ENCODE data around the gene DHRS12.

Gene DHRS12

DNA sequence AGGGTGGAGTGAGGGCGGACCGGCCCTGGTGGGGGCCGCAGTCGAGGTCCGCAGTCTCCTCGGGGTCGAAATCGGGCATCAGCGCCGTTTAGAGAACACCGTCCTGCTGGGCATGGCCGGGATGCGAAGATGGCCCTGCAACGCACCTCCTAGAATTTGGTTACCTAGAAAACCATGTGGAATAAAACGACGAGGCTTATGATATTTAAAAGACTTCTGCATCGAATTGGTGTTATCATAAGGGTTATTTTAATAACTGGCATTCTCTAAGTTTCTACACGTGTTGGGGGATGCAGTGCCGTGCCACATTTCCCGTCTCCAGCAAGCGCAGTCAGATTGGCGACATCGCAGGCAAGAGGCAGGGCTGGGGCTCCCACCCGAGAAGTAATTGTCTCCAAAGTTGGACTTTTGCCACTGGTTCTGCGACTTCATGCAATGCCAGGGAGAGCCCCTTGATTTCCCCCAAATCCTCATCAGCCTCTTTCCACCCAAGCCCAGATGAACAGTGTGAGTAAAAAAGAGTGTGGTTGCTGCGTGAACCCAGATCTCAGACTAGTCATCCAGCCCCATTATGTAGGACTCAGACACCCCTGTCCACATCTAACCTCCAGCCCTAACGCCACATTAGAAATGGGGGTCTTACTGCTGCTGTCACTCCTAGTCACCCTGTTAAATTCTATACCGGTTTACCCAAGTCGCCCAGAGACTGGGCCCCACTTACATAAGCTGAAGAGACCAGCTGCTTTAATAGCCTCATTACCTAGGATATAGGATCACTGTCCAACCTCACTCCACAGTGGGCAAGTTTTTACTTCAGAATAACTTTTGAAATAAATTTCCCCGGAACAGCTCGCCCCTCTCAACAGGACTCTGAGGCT lies 571 bp upstream of the DHRS12 start:
- DNase-seq (ENCODE audit: insufficient read length) (no peak), FAIRE-seq (peak; percentile 72)

DNA sequence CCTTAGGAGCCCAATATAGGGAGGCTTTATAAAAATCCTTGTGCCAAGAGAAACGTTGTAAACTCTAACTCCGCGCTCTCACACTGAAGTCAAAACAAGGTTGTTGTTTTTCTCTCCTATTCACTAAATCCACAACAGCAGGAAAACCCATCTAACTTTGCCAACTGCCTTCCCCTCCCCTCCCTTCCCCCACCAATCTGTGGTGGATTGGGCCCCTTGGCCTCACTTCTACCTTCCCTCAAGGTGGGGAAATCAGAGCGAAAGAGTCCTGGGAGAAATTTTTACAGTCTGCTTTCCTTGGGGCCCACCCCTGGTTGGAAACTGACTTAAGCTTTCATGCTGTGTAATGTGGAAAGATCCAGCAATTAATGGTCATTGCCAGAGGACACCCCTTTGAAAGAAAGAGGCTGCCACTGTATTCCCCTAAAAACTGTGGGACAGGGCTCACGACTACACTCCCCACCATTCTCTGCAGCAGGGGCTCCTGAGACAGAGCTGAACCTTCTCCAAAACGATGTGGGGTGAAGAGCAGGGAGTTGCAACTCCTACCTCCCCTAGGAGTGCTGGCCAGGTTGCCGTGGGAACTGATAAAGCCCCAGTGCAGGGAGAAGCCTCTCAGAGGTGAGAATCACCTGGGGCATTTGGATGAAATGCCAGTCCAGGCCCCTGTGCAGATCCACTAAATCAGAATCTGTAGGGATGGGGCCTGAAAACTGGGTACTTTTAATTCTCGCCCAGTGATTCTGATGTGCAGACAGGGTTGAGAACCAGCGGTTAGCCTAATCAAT lies 1.1 kb downstream of the DHRS12 start:
- TF ChIP-seq POLR2A (IDR thresholded peaks at IDR 0.05; ENCODE audit: low read depth, low read length), result no peak
- no peak for TF ChIP-seq POLR2AphosphoS5 (IDR thresholded peaks at IDR 0.05; ENCODE audit: low read depth, low read length)
- TF ChIP-seq TAF1 (IDR thresholded peaks at IDR 0.05; ENCODE audit: borderline replicate concordance, low read depth, low read length), result no peak
- DNase-seq (ENCODE audit: insufficient read length) (no peak), FAIRE-seq (peak; percentile 51)

More for the DNA sequence above, 571 bp upstream of the DHRS12 start:
- TF ChIP-seq TAF1 (IDR thresholded peaks at IDR 0.05; ENCODE audit: borderline replicate concordance, low read depth, low read length), result no peak
- no peak for TF ChIP-seq POLR2AphosphoS5 (IDR thresholded peaks at IDR 0.05; ENCODE audit: low read depth, low read length)
- TF ChIP-seq POLR2A (IDR thresholded peaks at IDR 0.05; ENCODE audit: low read depth, low read length), result no peak

DNA sequence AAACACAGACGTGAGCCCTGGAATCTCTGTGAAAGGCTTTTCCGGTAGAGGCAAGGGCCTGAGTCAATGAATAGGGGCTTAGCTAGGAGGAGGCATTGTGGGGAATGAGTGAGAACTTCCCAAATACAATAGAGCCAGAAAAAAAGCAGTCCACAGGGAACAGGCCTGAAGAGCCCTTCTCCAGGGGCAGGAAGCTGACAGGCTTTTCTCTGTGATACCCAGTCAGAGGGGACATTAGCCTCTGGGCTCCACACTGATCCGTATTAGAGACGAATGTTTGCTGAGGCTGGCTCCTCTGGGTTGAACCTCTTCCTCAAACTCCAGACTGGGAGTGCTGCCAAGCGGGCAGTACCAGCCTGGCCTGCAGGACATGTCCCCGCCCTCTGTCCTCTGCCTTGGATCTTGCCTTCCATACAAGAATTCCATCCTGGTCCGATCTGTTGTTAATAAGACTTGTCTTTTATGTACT lies 2.3 kb downstream of the DHRS12 start:
- no peak for TF ChIP-seq POLR2A (IDR thresholded peaks at IDR 0.05; ENCODE audit: low read depth, low read length)
- TF ChIP-seq TAF1 (IDR thresholded peaks at IDR 0.05; ENCODE audit: borderline replicate concordance, low read depth, low read length), result no peak
- FAIRE-seq (no peak), DNase-seq (ENCODE audit: insufficient read length) (no peak)

DNA sequence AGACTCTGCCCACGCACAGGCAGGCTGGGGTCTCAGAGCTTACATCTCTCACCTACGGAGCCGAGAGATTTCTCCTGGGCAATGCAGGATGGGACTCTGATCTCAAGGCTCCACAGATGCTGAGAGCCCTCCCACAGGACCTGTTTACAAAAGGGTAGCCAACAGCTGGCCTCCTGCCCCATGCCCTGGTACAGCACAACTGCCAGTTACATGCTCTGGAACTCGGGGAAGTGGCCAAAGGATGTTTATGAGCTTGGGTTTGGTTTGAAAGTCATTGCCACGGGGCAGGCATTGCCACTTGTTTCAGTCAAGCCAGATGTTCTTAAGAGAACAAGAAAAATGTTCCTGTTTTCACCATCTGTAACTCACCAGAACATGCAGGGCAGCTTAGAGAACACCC lies 3.5 kb downstream of the DHRS12 start:
- DNase-seq (ENCODE audit: insufficient read length) (no peak), FAIRE-seq (no peak)
- TF ChIP-seq POLR2AphosphoS5 (IDR thresholded peaks at IDR 0.05; ENCODE audit: low read depth, low read length), result no peak
- no peak for TF ChIP-seq TAF1 (IDR thresholded peaks at IDR 0.05; ENCODE audit: borderline replicate concordance, low read depth, low read length)
- TF ChIP-seq POLR2A (IDR thresholded peaks at IDR 0.05; ENCODE audit: low read depth, low read length), result no peak

DNA sequence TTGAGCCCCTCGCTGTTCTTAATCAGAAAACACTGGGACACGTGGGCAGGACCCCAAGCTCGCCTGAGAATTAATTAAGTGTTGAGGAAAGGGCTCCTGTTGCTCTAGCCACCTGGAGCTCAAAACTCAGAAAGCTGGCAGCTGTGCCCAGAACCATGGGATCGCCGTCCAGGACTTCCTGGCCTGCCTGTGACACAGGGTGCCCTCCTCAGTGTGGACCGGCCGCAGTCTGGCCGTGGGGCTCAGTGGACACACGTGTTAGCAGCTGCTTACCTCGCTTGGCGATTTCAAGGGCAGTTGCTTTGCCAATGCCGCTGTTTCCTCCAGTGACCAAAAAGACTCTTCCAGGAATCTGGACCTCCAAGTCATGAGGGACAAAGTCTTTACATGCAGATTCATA lies 4.7 kb downstream of the DHRS12 start:
- DNase-seq (ENCODE audit: insufficient read length) (no peak), FAIRE-seq (no peak)
- TF ChIP-seq POLR2A (IDR thresholded peaks at IDR 0.05; ENCODE audit: low read depth, low read length), result no peak
- TF ChIP-seq POLR2AphosphoS5 (IDR thresholded peaks at IDR 0.05; ENCODE audit: low read depth, low read length), result no peak
- no peak for TF ChIP-seq TAF1 (IDR thresholded peaks at IDR 0.05; ENCODE audit: borderline replicate concordance, low read depth, low read length)

DNA sequence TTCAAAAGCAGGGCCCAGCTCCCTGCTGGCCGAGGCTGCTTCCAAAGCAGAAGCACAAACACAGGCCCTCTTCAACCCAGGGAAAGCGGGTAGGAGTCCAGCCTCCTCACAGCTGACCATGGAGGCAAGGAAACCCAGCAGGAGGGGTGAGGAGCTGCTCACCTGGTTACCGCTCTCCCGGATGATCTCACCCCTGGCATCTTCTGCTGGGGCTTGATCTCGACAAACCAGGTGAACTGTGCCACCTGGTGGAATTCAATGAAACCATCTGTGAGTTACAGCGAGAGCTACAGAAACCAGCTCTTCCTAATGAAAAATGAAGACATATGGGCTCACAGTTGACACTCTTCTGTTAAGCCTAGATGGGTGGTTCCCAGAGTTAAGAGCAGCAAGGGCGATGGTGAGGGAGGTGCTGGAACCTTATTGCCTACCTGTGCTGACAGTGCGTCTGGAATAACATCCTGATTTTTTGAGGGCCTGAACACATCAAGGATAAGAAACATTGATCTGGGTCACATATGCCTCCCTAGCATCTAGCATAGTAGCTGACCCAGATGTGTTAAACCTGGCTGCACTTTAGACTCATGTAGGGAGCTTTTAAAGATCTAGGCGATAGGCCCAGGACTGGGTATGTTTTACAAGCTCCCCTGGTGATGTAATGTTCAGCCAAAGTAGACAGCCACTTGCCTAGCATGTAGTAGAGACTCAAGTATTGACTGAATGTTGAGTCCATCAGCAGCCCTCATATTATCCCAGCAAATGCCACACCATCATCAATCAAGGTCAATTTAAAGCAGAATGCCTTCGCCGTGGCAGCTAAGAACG lies 6.1 kb downstream of the DHRS12 start:
- DNase-seq (ENCODE audit: insufficient read length) (peak; percentile 47), FAIRE-seq (peak; percentile 91)
- TF ChIP-seq TAF1 (IDR thresholded peaks at IDR 0.05; ENCODE audit: borderline replicate concordance, low read depth, low read length) (no peak), POLR2AphosphoS5 (IDR thresholded peaks at IDR 0.05; ENCODE audit: low read depth, low read length) (no peak), POLR2A (IDR thresholded peaks at IDR 0.05; ENCODE audit: low read depth, low read length) (no peak)

DNA sequence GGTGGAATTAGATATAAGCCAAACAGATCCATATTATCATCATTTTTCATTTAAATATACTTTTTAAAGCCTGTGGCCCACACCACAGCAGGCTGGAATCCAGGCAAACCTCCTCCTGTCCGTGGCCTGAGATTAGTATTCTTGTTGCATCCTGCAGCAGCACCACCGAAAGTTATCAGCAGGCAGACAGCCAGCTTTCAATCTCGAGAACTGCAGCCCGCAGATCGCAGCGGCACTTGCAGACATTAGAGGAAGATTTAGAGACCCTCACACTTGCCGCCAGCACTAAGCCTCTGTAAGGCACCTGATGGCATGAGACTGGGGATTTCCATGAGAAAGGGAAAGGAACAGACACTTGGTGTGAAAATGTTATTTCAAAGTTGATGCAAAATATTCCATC lies 7.4 kb downstream of the DHRS12 start:
- TF ChIP-seq POLR2AphosphoS5 (IDR thresholded peaks at IDR 0.05; ENCODE audit: low read depth, low read length) (no peak), TAF1 (IDR thresholded peaks at IDR 0.05; ENCODE audit: borderline replicate concordance, low read depth, low read length) (no peak), POLR2A (IDR thresholded peaks at IDR 0.05; ENCODE audit: low read depth, low read length) (no peak)
- DNase-seq (ENCODE audit: insufficient read length), result no peak
- no peak for FAIRE-seq

DNA sequence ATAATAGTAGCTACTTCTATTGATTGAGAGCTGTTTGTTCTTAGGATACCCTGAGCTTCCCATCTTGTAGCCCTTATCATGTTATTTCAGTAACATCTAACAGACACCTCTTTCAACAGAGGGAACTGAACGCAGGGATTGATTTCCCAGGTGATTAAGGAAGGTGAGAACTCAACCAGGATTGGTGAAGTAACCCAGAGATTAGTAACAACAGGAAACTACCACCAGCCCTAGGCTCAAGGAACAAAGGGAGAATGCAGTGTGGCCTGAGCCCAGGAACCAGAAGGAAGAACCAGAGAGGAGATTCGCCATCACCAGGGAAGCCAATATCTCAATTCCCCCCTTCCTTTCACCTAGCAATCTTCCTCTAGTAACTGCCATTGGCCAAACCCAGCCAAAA lies 8.5 kb downstream of the DHRS12 start:
- FAIRE-seq, result no peak
- no peak for DNase-seq (ENCODE audit: insufficient read length)
- TF ChIP-seq POLR2A (IDR thresholded peaks at IDR 0.05; ENCODE audit: low read depth, low read length) (no peak), POLR2AphosphoS5 (IDR thresholded peaks at IDR 0.05; ENCODE audit: low read depth, low read length) (no peak), TAF1 (IDR thresholded peaks at IDR 0.05; ENCODE audit: borderline replicate concordance, low read depth, low read length) (no peak)

DNA sequence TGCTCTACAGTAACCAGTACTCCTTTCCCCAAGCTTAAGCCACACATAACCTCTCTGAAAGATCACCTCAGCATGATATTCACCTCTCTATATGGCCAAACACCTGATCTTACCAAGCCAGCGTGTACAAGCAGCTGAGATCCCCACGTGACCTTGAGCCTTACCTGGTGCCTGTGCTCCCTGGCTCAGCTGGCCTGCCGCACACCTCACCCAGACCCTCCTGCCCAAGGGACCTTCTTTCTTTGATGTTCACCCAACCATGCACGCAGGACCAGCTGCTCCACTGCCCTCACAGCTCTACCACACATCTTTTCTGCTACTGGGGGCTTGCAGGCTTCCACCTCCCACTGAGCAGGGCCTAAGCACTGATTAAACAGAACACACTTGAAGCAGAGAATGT lies 9.0 kb downstream of the DHRS12 start:
- FAIRE-seq (peak; percentile 83), DNase-seq (ENCODE audit: insufficient read length) (no peak)
- no peak for TF ChIP-seq POLR2A (IDR thresholded peaks at IDR 0.05; ENCODE audit: low read depth, low read length)
- no peak for TF ChIP-seq POLR2AphosphoS5 (IDR thresholded peaks at IDR 0.05; ENCODE audit: low read depth, low read length)
- TF ChIP-seq TAF1 (IDR thresholded peaks at IDR 0.05; ENCODE audit: borderline replicate concordance, low read depth, low read length), result no peak

DNA sequence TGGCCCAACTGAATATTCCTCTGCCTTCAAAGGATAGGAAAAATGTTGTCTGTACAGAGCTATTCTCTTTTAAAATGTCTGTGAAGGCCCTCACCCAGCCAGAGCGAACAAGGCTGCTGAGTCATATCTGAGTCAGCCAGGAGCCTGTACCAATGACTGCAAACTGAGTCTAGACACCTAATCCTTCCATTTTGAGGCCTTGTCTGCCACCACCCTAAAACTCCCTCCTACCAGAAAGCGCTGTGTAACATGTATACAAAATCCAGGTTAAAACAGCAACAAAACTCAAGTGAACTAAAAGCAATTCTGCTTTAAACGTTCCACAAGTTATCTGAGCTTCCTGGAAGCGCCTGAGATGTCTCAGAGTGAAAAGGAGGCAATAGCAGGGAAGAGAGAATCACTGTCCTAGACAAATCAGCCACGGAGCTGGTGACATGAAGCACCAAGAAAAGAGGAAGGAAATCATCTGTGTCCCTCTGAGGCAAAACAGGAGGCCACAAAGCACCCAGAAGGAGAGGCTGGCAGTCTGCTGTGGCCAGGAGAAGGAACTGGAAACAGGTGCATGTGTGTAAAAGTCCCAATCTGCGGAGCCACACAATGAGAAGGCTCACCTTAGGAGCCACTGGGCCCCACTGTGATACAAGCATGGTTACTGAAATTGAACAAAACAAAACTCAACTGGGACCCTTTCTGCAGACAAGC lies 10.2 kb downstream of the DHRS12 start:
- no peak for DNase-seq (ENCODE audit: insufficient read length)
- FAIRE-seq, result peak; percentile 91
- TF ChIP-seq POLR2AphosphoS5 (IDR thresholded peaks at IDR 0.05; ENCODE audit: low read depth, low read length) (0 out of 2 replicates have a peak, but pooled peaks have one; percentile 25), TAF1 (IDR thresholded peaks at IDR 0.05; ENCODE audit: borderline replicate concordance, low read depth, low read length) (no peak), POLR2A (IDR thresholded peaks at IDR 0.05; ENCODE audit: low read depth, low read length) (peak; percentile 14; the same call in 1 of the 2 replicates)

Data from GM12892 (cell line).